HG02610 (cell line): ENCODE measurements around the gene ARCN1.

Experiments used
- ATAC-seq: cut with Tn5 transposase; IDR thresholded peaks from one replicate; pipeline ENCODE4 v1.9.1; 2021; ENCODE audit warnings: mild to moderate bottlenecking, moderate library complexity; ENCODE audit not compliant: unreplicated experiment

Gene ARCN1

DNA sequence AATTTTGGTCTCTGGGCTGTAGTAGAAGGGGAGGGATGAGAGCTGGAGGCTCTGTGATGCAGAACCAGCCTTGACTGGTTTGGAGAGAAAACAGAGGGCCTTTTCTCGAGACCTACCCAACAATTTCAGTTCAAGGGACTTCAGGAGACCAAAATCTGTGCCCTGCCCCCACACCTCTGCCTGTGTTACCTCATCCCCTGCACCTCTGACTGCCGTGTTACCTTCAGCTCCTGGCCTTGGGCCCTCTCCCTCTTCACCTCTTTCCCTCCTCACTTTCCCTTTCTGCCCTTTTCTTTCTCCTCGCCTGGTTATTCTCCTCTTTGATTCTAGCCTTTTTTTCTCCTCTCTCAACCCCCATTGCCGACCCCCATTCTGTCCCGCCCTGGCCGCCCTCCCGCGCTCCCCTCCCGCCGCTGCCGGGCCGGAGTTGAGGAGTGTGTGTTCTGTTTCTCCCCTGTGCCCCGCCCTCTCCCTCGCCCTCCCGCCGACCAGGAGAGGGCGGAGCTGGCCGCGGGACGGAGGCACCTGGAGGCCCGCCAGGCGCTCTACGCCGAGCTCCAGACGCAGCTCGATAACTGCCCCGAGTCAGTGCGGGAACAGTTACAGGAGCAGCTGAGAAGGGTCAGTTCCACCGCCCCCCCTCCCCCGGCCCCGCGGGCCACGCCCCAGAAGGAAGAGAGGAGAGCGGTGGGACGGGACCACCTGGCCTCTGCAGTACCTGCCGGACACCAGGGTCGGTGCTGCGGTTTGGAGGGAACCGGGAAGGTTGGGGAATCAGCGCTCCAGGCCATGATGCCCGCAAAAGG lies 62.4 kb downstream of the ARCN1 start:
- ATAC-seq = no peak

DNA sequence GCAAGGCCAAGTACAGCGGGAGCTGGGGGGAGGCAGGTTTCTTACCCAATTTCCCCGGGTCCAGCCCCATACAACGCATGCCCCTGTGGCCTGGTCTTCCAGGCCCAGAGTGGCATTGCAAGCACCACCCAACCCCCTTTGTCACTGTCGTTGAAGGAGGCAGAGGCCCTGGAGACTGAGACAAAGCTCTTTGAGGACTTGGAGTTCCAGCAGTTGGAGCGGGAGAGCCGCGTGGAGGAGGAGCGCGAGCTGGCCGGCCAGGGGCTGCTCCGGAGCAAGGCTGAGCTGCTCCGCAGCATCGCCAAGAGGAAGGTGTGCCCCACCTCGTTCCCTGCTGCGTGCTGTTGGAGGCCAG lies 63.0 kb downstream of the ARCN1 start:
- ATAC-seq = no peak

DNA sequence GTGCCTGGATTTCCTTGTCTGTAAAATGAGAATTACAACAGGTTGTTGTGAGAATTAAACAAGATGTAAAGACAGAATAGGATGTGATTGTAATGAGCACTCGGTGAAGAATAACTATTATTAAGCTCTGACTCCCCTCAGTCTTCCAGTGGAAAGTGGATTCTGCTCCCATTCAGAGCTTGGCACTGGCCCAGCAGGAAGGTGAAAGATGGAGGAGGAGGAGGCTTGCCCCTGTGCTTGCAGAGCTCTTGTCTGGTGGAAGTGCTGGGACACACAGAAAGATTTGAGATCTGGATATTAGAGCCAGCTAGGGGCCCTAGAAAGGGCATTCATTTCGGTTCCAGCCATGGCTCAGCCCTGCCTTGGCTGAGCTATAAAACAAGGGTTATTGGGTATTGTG lies 63.4 kb downstream of the ARCN1 start:
- ATAC-seq = no peak

DNA sequence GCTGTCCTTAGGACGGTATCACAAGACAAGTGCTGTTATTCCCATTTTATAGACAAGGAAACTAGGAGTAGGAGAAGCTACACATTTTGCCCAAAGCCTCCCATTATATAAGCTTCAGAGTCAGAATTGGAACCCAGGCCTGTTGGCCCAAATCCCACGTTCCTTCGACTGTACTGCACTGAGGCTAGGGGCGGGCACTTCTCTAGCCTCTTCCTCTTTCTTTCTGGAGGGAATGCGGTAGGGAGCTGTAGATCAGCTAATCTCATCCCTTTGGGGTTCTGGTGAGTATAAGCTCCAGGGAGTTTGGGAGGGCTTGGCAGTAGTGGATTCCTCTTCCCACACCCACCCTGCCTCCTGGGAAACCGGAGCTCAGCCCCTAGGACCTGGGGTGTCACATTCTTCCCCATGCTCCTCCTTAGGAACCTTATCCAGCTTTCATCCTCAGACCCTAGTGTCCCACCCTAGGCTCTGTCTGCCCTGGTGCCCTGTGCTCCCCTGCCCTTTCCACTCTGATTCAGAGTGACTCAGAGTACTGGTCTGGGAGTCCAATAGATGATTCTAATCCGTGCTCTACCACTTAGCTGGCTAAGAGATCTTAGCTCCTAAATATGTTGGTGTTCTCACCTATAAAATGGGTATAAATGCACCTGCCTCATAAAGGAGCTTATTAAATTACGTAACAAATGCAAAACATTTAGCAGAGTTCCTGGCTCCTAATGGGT lies 64.5 kb downstream of the ARCN1 start:
- no peak for ATAC-seq

DNA sequence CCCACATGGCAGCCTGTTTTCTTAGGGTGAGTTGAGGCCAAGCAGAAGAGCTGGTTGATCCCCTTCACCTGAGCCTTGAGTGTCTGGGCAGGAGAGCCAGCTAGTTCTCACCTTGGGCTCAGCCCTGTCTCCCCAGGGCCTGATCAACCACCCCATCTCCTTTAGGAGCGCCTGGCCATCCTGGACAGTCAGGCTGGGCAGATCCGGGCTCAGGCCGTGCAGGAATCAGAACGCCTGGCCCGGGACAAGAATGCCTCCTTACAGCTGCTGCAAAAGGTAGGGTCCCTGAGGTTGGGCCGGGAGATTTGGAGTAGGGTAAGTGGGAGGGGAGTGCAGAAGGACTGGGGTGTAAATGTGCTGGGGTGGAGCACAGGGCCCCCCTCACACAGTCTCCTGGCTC lies 66.5 kb downstream of the ARCN1 start:
- ATAC-seq = no peak

DNA sequence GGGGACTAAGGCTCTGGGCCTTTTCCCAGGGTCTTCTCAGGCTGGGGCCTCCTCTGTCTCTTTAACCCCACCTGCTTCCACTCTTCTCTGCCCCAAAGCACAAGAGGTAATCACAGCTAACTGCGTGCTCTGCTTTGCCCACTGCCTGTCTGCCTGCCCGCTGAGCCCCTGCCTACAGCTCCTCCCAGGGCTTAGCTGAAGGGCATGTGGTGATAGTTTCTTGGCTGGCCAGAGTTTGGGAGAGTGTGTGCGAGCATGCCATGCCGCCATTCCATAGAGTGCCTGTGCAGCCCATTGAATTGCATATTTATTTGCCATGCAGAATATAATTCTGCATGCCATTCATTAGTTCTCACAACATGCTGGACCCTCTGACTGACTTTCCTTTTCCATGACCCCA lies 67.7 kb downstream of the ARCN1 start:
- no peak for ATAC-seq

DNA sequence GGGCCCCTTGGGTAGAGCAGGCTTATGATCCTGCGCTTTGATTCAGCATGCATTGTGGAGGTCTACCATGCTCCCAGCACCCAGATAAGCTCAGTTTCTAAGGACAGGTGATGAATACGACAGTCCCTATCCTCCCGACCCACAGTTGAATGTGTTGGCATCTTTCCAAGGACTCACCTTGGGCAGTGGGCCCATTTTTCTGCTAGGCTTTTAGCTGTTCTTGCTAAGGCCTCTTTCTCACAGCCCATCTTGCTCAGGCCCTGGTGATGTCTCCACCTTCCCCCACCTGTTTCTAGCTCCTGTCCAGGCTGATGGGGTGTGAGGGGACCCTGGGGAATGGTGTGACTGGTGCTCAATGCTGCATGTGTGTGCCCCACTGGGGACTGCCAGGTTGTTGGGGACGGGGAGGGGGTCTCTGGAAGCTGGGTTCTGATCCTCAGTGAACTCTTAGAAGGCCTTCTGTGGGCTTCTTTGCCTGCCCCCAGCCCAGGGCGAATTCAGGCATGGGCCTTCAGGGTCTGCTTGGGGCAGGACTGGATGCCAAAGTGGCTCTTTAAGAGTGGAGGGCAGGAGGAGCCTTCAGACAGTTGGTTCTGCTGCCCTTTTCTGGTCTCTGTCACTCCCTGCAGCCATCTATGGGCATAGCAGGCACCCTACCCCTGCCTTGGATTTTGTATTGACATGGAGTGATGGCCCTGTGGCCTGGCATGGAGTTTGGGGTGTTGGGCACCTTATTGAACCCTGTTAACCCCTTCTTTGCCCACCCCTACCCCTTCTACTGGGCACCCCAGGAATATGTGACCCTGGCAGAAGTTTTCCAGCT lies 68.3 kb downstream of the ARCN1 start:
- ATAC-seq = no peak

DNA sequence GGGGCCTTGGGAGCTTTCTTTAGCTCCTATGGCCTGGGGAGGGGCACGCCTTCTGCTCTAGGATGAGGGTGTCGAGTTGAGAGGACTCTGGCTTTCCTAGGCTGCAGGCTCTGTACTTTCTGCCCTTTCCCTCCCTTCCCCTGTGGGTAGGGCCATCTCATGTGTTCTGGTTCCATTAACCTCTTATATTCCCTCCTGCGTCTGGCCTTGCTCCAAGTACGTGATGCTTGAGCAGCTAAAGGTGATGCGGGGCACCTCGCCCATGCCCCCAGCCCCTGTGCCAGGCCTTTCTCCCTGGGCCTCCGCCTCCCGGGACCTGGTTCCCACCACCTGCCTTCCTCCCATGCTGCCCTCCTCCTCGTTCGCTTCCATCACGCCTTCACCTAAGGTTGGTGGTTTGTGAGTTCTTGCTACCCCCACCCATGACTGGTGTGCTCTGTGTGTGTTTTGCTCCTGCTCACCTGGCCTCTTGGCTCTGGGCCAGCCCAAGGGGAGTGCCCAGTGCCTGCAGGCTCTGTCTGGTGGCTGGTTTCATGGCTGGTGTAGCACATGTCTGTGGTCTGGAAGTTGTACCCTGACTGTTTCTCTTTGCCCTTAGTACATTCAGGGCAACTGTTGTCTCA lies 69.3 kb downstream of the ARCN1 start:
- no peak for ATAC-seq

DNA sequence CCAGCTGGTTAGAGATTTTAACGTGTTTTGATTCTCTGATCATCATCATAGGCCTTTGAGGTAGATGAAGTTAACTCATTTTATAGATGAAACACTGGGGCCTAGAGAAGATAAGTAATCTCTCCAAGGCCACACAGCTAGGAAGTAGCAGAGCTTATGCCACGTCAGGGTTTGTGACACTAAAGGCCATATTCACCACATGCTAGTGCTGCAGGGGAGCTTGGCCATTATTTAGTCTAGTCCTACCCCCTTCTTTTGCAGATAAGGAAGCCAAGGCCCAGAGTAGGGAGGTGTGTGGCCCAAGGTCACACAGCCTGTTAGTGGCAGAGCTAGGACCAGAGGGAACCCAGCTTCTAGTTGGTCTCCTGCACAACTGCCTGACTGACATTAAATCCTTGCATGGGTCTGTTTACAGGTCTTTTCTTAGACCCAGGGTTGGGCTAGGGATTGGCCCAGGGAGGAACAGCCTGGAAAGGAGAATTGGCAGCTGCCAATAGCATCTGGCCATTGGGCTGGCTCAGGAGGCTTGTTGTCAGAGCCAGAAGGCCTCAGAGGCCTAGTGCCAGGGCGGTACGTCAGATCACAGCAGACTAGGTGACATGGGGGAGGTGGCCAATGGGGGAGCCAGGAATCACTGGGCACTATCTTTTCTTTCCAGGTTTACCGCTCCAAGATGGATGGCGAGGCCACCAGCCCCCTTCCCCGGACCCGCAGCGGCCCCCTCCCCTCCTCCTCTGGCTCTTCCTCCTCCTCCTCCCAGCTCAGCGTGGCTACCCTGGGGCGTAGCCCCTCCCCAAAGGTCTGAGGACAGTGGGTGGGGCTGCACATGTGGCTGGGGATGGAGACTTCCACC lies 71.2 kb downstream of the ARCN1 start:
- no peak for ATAC-seq

DNA sequence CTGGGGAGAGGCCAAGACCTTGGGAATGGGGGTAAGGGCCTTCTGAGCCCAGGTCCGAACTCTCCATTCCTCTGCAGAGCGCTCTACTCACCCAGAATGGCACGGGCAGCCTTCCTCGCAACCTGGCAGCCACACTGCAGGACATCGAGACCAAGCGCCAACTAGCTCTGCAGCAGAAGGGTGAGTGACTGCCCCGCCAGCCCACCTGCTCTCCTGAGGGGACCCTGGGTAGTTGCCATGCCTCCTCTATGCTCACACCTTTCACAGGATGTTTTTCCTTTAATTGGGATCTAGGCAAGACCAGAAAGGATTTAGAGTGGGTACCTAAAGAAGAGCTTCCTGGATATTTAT lies 71.8 kb downstream of the ARCN1 start:
- ATAC-seq = no peak

DNA sequence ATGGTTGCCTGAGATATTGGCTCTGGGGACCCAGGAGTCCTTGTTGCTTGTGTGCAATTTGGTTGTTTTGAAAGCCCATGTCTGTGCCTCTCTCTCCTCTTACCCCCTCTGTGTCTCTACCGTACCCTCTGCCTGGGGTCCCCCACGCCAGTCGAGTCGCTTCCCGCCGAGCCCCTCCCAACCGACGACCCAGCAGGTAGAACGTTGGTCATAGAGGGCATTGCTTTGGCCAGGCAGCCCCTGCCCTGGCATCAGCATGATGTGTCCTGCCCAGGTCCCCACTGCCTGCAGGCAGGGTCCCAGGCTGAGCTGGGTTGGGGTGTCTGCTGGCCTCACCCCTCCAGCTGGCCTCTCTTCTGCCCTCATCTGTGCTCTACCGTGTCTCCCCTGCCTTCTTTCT lies 72.3 kb downstream of the ARCN1 start:
- ATAC-seq = no peak

DNA sequence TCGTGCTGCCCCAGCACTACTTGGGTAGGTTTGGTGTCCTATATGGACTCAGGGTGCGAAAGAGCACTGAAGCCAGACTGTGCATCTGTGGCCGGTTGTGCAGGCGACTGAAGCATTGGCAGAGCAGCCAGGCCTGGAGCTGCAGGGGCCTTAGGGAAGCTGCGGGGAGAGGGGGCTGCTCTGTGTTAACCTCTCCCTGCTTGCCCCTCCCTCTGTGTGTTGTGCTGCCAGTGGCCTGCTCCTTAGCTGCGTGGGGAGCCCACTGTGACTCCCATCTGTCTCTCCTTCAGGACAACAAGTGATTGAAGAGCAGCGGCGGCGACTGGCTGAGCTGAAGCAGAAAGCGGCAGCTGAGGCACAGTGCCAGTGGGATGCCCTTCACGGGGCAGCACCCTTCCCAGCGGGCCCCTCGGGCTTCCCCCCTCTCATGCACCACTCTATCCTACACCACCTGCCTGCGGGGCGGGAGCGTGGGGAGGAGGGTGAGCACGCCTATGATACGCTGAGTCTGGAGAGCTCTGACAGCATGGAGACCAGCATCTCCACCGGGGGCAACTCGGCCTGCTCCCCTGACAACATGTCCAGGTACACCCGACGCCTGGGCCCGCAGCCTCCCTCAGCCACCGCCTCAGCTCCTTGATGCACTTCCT lies 73.0 kb downstream of the ARCN1 start:
- no peak for ATAC-seq

DNA sequence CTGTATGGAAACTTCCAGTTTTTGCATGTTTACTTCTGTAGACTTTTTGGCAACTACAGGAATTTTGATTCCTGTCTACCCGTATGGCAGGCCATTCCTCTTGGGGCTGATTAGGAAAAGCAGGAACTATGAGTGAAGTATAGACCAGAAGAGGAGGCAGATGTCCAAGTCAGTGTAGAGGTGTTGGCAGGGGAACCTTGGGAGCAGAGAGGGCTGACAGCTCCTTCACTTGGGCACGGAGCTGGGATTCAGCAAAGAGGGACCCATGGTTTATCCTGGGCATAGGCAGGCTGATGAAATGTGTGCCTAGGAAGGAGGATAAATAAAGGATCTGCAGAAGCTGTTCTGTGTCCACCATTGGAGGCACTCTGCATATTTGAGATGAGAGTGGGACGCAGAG lies 74.2 kb downstream of the ARCN1 start:
- ATAC-seq = no peak

DNA sequence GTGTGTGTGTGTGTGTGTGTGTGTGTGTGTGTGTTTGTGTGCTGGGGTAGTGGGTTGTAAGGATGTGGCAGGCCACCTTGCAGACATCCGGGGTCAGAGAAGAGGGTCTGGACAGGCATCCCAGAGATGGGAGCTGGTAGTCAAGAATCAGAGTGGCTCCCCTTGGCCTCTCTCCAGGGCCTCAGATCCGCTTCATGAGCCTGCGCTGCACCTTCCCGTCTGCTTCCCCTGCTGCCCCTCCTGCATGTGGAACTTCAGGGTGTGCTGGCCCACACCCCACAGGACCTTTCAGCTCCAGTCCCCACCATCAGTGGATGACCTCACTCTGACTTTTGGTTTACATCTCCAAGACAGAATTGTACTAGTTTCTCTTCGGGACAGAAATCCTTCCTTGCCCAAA lies 76.1 kb downstream of the ARCN1 start:
- ATAC-seq = no peak

DNA sequence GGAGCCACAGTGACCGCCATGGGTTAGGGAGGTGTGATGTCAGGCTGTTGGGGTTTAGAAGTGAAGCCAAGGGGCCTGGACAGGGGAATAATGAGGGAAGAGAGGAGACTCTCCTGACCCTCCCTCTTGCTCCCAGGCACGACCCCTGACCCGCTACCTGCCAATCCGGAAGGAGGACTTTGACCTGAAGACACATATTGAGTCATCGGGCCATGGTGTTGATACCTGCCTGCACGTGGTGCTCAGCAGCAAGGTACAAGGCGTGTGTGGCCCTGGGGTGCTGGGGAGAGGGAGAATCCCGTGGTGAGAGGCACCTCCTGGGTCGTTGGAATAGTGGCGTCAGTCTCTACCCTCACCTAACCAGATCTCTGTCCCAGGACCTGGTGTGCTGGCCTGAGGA lies 77.7 kb downstream of the ARCN1 start:
- no peak for ATAC-seq

DNA sequence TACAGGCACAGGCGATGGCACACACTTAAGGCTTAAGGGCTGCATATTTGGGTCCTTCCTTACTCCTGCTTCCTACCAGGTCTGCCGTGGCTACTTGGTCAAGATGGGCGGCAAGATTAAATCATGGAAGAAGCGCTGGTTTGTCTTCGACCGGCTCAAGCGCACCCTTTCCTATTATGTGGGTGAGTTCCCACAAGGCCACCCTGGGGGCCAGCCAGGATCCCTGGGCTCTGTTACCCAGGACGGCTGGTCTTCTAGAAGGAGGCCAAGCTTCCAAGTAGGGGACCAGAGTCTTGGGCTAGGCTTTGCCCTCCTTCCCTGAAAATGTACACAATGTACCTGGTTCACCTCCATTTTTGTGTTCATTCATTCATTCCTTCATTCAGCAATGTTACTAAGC lies 78.2 kb downstream of the ARCN1 start:
- no peak for ATAC-seq

DNA sequence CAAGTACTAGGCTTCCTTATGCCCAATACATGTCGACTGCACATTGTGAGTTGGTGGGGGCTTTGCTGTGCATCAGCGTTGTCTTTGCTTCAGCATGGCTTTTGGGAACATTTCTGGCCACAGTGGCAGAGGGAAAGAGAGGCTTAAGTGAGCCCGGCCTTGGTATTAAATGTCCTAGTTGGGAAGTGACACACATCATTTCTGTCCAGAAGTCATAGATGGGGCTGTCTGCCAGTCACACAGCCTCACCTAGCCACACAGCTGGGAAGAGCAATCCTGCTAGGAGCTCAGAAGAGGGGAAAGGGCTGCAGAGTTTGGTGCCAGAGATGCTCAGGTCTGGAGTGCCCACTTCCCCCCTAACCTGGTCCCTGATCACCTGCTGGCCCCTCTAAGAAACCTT lies 79.6 kb downstream of the ARCN1 start:
- no peak for ATAC-seq
